ENCODE data around the gene PRKN.
"Not testable (repeated sequence)": the region's sequence is repeated elsewhere in the genome, so short reads cannot be mapped to it uniquely, and the experiment has no call there.

The PRKN gene

DNA sequence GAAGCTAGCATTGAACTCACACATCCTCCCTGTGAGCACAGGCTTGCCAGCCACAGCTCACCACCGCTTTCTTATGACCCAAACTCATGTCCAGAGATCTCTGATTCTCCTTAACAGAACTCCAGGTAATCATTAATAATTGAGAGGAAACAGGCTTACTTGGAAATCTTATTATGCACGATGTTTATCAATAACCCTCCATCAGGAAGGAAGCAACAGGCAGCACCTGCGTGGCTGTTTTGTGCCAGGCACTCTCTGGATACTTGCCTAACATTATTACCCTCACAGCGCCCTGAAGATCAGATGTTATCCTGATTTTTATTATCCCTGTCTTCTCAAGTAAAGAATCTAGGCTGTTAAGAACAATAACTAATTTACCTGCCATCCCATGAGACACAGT is 306.6 kb downstream of the PRKN start:
- Histone ChIP-seq H3K36me3 (ENCODE audit: control insufficient read depth in 2 of 2, insufficient read depth in 2 of 2, low read length in 2 of 2) (no peaks in the 10 kb centered on the region), H3K27me3 (ENCODE audit: control insufficient read depth in 1 of 2, insufficient read depth in 2 of 2, low read length in 2 of 2) (no peaks in the 10 kb centered on the region), H3K9ac (ENCODE audit: low read length in 2 of 2) (no peak overlapping the region), H3K27ac (ENCODE audit: low read length) (no peak overlapping the region), H3K9me3 (ENCODE audit: control insufficient read depth in 2 of 2, low read length in 2 of 2) (no peaks in the 10 kb centered on the region), H3K4me1 (ENCODE audit: control insufficient read depth, insufficient read depth, low read length) (no peaks in the 10 kb centered on the region), H3K4me3 (ENCODE audit: low read length in 2 of 2) (no peak overlapping the region)

DNA sequence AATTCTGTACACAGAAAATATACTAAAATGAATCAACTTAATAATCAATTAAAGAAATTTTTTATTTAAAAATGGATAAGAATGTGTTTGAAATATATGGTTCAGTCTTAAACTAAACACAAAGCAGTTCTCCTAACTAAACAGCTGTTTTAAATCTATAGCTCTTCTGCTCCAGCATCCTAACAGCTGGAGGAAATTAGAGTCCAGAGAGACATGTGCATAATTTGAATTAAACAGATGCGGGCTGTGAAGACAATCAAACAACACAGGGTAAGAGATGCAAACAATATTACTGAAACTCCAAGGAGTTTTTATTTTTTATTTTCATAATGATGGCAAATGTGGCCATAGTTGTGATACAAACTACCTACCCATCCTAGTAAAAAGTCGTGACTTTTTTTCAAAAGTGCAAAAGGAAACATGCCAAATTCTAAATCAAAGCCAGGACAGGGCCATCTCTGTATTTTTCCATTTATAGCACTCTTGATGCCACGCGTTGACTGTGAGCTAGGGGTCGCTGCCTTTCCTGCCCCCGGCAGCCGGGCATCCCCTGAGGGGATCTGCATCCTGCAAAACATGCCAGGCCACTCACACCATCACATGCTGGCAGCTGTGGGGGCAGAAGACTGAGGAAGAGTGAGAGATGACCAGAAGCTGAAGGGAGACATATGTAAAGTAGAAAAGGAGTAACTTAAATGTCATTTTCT is 310.6 kb downstream of the PRKN start:
- Histone ChIP-seq H3K36me3 (ENCODE audit: control insufficient read depth in 2 of 2, insufficient read depth in 2 of 2, low read length in 2 of 2) (no peaks in the 10 kb centered on the region), H3K27ac (ENCODE audit: low read length) (no peak overlapping the region), H3K9ac (ENCODE audit: low read length in 2 of 2) (no peak overlapping the region), H3K27me3 (ENCODE audit: control insufficient read depth in 1 of 2, insufficient read depth in 2 of 2, low read length in 2 of 2) (no peaks in the 10 kb centered on the region), H3K9me3 (ENCODE audit: control insufficient read depth in 2 of 2, low read length in 2 of 2) (no peaks in the 10 kb centered on the region), H3K4me3 (ENCODE audit: low read length in 2 of 2) (no peak overlapping the region), H3K4me1 (ENCODE audit: control insufficient read depth, insufficient read depth, low read length) (no peaks in the 10 kb centered on the region)

DNA sequence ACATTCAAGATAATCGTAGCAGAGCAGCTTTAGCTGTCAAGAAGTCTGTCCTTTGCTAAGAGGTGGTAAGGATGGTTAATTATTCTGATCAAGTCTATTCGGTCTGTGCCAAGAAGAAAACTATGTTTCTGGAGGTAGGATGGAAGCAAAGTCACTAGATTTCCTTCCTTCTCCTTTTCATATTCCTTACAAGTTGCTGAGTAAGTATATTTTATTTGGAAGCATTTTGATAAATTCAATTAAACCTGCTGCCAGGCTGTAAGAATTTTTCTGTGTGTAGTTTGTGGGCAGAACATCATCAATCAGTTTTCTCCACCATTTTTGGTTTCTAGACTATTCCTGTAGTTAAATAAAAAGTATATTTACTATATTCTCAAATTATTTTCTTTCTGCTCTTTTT is 311.3 kb downstream of the PRKN start:
- Histone ChIP-seq H3K4me1 (ENCODE audit: control insufficient read depth, insufficient read depth, low read length) (no peaks in the 10 kb centered on the region), H3K27ac (ENCODE audit: low read length) (no peak overlapping the region), H3K36me3 (ENCODE audit: control insufficient read depth in 2 of 2, insufficient read depth in 2 of 2, low read length in 2 of 2) (no peaks in the 10 kb centered on the region), H3K4me3 (ENCODE audit: low read length in 2 of 2) (no peak overlapping the region), H3K27me3 (ENCODE audit: control insufficient read depth in 1 of 2, insufficient read depth in 2 of 2, low read length in 2 of 2) (no peaks in the 10 kb centered on the region), H3K9ac (ENCODE audit: low read length in 2 of 2) (no peak overlapping the region), H3K9me3 (ENCODE audit: control insufficient read depth in 2 of 2, low read length in 2 of 2) (no peaks in the 10 kb centered on the region)

DNA sequence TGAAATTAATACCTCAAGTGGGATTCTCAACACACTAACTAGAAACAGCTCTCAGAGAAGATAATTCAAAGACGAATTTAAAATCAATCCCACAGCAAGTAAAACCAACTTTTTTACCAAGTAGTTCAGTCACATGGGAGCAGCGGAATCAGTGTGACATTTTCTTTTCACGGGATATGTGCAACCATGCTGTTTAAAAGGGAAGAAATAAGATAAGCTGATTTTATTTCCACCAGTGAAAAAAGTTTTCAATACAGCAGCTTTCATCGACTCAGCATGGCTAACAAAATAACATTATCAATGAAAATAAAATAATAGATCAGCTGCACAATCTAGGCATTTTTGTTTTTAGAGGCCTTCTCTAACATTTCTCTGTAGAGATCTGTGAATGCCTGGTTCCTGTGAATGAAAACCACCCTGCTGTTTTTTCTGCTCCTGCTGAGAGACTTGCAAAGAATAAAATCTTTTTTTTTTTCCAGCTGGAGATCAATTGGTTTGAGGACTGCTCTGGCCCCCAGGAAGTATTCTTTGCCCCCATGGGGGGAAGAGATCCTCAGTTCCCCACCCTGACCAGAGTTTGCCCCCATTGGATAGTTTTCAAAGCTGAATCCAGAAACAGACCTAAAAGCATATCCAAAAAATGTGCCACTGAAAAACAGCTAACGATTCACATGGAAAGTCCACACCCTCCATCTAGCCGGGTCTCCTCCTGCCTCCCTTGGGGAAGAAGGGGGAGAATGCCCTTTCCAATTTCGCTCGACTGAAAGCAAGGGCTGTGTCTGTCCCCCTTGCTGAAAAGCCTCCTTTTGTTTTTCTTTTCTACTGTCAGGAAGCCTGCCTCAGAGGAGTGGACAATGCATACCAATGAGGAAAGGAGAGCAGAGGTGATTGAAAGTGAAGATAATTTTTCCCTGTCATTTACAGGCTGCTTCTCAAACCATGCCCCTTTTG is 317.6 kb downstream of the PRKN start:
- no peaks in the 10 kb centered on the region for H3K36me3 ChIP-seq (ENCODE audit: control insufficient read depth in 2 of 2, insufficient read depth in 2 of 2, low read length in 2 of 2)
- no peaks in the 10 kb centered on the region for H3K27me3 ChIP-seq (ENCODE audit: control insufficient read depth in 1 of 2, insufficient read depth in 2 of 2, low read length in 2 of 2)
- H3K4me1 ChIP-seq (ENCODE audit: control insufficient read depth, insufficient read depth, low read length), result no peaks in the 10 kb centered on the region
- no peak overlapping the region for H3K27ac ChIP-seq (ENCODE audit: low read length)
- no peak overlapping the region for H3K4me3 ChIP-seq (ENCODE audit: low read length in 2 of 2)
- no peaks in the 10 kb centered on the region for H3K9me3 ChIP-seq (ENCODE audit: control insufficient read depth in 2 of 2, low read length in 2 of 2)
- no peak overlapping the region for H3K9ac ChIP-seq (ENCODE audit: low read length in 2 of 2)

DNA sequence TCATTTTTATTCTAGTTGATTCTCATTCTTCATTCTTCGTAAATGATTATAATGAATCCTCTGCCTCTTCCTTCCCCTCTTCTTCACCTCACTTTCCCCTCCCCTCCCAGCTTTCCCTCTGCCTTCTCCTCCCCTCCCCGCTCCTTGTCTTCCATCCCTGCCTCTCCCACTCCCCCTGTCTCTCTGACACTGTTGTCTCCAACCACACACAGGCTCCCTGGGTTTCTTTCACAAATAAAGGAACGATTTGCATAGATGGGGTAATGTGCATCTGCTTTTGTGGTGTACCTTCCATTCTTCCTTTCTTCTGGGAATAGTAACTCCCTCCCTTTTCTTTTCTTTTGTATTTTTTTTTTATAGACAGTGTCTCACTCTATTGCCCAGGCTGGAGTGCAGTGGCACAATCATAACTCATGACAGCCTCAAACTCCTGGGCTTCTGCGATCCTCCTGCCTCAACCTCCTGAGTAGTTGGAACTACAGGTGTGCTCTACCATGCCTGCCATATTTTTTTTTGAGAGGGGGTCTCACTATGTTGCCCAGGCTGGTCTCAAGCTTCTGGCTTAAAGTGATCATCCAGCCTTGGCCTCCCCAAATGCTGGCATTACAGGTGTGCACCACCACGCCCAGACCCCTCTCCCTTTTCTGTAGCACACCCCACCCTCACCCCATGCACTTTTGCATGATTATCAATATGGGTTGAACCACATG is 318.6 kb downstream of the PRKN start:
- Histone ChIP-seq H3K36me3 (ENCODE audit: control insufficient read depth in 2 of 2, insufficient read depth in 2 of 2, low read length in 2 of 2) (no peaks in the 10 kb centered on the region), H3K4me3 (ENCODE audit: low read length in 2 of 2) (no peak overlapping the region)

DNA sequence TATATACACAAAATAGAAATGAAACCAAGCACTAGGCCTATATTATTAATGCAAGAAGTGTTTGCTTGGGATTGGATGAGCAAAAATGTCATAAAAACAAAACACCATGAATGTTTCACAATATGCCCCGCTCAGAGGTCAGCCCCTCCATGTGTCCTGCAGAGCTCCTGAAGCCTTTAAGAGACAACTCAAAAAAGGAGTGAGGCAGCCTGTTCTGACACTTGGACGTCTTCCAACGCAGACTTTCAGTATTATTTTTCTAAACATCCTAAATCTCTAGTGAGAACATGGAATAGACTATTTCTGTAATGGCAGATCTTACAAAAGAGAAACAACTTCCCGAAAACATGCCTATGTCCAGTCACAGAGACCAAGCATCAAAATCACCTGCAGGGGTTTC is 322.6 kb downstream of the PRKN start:
- Histone ChIP-seq H3K4me3 (ENCODE audit: low read length in 2 of 2) (no peak overlapping the region), H3K27me3 (ENCODE audit: control insufficient read depth in 1 of 2, insufficient read depth in 2 of 2, low read length in 2 of 2) (no peaks in the 10 kb centered on the region)

More for the DNA sequence above, 318.6 kb downstream of the PRKN start:
- H3K4me1 ChIP-seq (ENCODE audit: control insufficient read depth, insufficient read depth, low read length), result no peaks in the 10 kb centered on the region
- no peak overlapping the region for H3K9ac ChIP-seq (ENCODE audit: low read length in 2 of 2)
- H3K27me3 ChIP-seq (ENCODE audit: control insufficient read depth in 1 of 2, insufficient read depth in 2 of 2, low read length in 2 of 2), result no peaks in the 10 kb centered on the region
- no peak overlapping the region for H3K27ac ChIP-seq (ENCODE audit: low read length)
- no peaks in the 10 kb centered on the region for H3K9me3 ChIP-seq (ENCODE audit: control insufficient read depth in 2 of 2, low read length in 2 of 2)

DNA sequence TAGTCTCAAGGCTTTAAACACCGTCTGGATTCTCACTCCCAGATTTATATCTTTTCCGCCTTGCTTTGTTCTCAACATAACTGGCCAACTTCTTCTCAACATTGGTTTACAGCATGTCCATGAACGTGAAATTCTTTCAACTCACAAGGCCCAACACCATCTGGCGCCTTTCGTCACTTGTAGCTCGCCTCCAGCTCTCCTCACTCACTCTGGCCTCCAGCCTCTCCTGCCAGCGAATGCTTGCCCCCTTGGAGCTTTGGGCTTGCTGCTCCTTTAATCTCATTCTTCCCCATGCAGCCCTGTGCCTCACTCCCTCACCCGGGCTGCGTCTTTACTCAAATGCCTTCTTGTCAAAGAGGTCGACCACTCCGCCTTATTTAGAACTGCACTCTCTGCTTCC is 324.5 kb downstream of the PRKN start:
- H3K4me3 ChIP-seq (ENCODE audit: low read length in 2 of 2), result no peak overlapping the region
- H3K27me3 ChIP-seq (ENCODE audit: control insufficient read depth in 1 of 2, insufficient read depth in 2 of 2, low read length in 2 of 2), result no peaks in the 10 kb centered on the region
- no peaks in the 10 kb centered on the region for H3K36me3 ChIP-seq (ENCODE audit: control insufficient read depth in 2 of 2, insufficient read depth in 2 of 2, low read length in 2 of 2)
- no peaks in the 10 kb centered on the region for H3K4me1 ChIP-seq (ENCODE audit: control insufficient read depth, insufficient read depth, low read length)
- no peak overlapping the region for H3K27ac ChIP-seq (ENCODE audit: low read length)
- no peak overlapping the region for H3K9ac ChIP-seq (ENCODE audit: low read length in 2 of 2)
- H3K9me3 ChIP-seq (ENCODE audit: control insufficient read depth in 2 of 2, low read length in 2 of 2), result peaks cover 0 to 4% of the 10 kb centered on the region in 2 donors

More for the DNA sequence above, 322.6 kb downstream of the PRKN start:
- H3K9me3 ChIP-seq (ENCODE audit: control insufficient read depth in 2 of 2, low read length in 2 of 2), result no peaks in the 10 kb centered on the region
- H3K27ac ChIP-seq (ENCODE audit: low read length), result no peak overlapping the region
- H3K4me1 ChIP-seq (ENCODE audit: control insufficient read depth, insufficient read depth, low read length), result no peaks in the 10 kb centered on the region
- no peaks in the 10 kb centered on the region for H3K36me3 ChIP-seq (ENCODE audit: control insufficient read depth in 2 of 2, insufficient read depth in 2 of 2, low read length in 2 of 2)
- H3K9ac ChIP-seq (ENCODE audit: low read length in 2 of 2), result no peak overlapping the region

DNA sequence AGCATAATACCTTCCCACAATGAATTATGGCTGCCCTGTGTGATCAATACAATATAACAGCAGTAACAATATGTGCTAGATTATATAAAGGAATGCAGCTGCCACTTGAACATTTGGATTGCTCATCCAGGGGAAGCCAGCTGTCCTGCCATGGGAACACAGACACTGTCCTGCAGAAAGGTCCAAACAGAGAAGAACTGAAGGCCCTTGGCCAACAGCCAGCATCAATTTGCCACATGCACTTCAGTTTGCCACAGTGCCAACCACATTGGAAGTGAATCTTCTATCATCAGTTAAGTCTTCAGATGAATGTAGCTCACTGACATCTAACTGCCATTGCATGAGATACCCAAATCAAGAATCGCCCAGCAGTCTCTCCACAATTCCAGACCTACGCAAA is 332.4 kb downstream of the PRKN start:
- no peak overlapping the region for H3K9ac ChIP-seq (ENCODE audit: low read length in 2 of 2)
- no peak overlapping the region for H3K27ac ChIP-seq (ENCODE audit: low read length)
- H3K36me3 ChIP-seq (ENCODE audit: control insufficient read depth in 2 of 2, insufficient read depth in 2 of 2, low read length in 2 of 2), result no peaks in the 10 kb centered on the region
- no peaks in the 10 kb centered on the region for H3K4me1 ChIP-seq (ENCODE audit: control insufficient read depth, insufficient read depth, low read length)
- no peaks in the 10 kb centered on the region for H3K27me3 ChIP-seq (ENCODE audit: control insufficient read depth in 1 of 2, insufficient read depth in 2 of 2, low read length in 2 of 2)
- H3K4me3 ChIP-seq (ENCODE audit: low read length in 2 of 2), result no peak overlapping the region
- H3K9me3 ChIP-seq (ENCODE audit: control insufficient read depth in 2 of 2, low read length in 2 of 2), result peaks cover 0 to 4% of the 10 kb centered on the region in 2 donors

DNA sequence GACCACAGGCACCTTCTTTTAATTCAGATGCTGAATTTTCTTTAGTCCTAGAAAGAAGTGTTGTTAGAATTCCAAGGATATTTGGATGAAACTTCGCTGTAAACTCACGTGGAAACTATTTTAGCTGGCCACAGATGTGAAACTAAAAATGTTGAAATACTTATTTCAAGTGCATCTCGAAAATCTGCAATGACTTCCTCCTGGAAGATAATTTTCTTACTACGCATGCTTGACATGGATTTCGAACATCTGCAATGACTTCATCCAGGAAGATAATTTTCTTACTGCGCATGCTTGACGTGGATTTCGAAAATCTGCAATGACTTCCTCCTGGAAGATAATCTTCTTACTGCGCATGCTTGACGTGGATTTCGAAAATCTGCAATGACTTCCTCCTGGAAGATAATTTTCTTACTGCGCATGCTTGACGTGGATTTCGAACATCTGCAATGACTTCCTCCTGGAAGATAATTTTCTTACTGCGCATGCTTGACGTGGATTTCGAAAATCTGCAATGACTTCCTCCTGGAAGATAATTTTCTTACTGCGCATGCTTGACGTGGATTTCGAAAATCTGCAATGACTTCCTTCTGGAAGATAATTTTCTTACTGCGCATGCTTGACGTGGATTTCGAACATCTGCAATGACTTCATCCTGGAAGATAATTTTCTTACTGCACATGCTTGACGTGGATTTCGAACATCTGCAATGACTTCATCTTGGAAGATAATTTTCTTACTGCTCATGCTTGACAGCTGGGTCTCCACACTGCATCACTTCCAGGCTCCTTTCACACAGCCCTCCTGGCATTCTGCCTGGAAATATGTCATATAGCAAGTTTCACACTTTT is 336.4 kb downstream of the PRKN start:
- not testable (repeated sequence) for H3K4me1 ChIP-seq (ENCODE audit: control insufficient read depth, insufficient read depth, low read length); H3K4me3 ChIP-seq (ENCODE audit: low read length in 2 of 2); H3K36me3 ChIP-seq (ENCODE audit: control insufficient read depth in 2 of 2, insufficient read depth in 2 of 2, low read length in 2 of 2); H3K27me3 ChIP-seq (ENCODE audit: control insufficient read depth in 1 of 2, insufficient read depth in 2 of 2, low read length in 2 of 2); H3K27ac ChIP-seq (ENCODE audit: low read length); H3K9ac ChIP-seq (ENCODE audit: low read length in 2 of 2); H3K9me3 ChIP-seq (ENCODE audit: control insufficient read depth in 2 of 2, low read length in 2 of 2)
